ENCODE data around the gene KIF20B. TPM values are rescaled to one million over a fixed set of nuclear protein-coding genes. Genes with fewer than 3 reads are reported as not detected.

Gene KIF20B
- total and polyA plus RNA-seq, 2 of the 8 experiments (the other 6 are each of a cell fraction or from before 2014, with no cell fraction given): 4.5 to 72.0 TPM

- Histone ChIP-seq H3K9ac (replicated peaks in 1 of 4; ENCODE audit: extremely low read depth in 1 of 4, low read depth in 3 of 4, low read length in 3 of 4) (no peak overlapping the region), H4K5ac (ENCODE audit: insufficient read length, low read depth, low read length) (no peak overlapping the region), H3K4me3 (ENCODE audit: extremely low read depth in 1 of 4, insufficient read depth in 2 of 4, low read depth in 3 of 4, low read length in 4 of 4) (no peak overlapping the region), H2AK5ac (ENCODE audit: low read depth, low read length) (no peak overlapping the region), H3K4me2 (ENCODE audit: insufficient read depth in 1 of 2, low read depth in 2 of 2, low read length in 2 of 2) (no peak overlapping the region), H3K14ac (ENCODE audit: insufficient read length) (no peak overlapping the region), H2BK120ac (replicated peaks; ENCODE audit: low read depth, low read length) (no peak overlapping the region), H4K91ac (replicated peaks; ENCODE audit: insufficient read length, low read length) (no peak overlapping the region), H2BK12ac (ENCODE audit: low read depth, low read length) (no peak overlapping the region), H3K4me1 (replicated peaks in 1 of 4; ENCODE audit: control insufficient read depth in 3 of 4, insufficient read depth in 4 of 4, low read length in 3 of 4) (peaks cover 0 to 4% (median under 1%) of the 10 kb centered on the region in 4 experiments; a peak in 1 of 7 replicates), H2BK15ac (ENCODE audit: low read length) (no peak overlapping the region), H3K18ac (ENCODE audit: extremely low read depth, low read length) (no peak overlapping the region), H3K27me3 (replicated peaks in 1 of 4; ENCODE audit: control insufficient read depth in 3 of 4, extremely low read depth in 1 of 4, insufficient read depth in 3 of 4, low read length in 3 of 4) (no peaks in the 10 kb centered on the region), H3K56ac (replicated peaks; ENCODE audit: insufficient read length, low read depth, low read length) (no peak overlapping the region), H3K9me3 (ENCODE audit: insufficient read depth in 2 of 2, low read depth in 1 of 2, low read length in 1 of 2) (no peaks in the 10 kb centered on the region), H3K36me3 (ENCODE audit: control insufficient read depth in 2 of 4, insufficient read depth in 4 of 4, low read length in 3 of 4) (peaks cover 0 to 26% (median 2%) of the 10 kb centered on the region in 4 experiments; a peak in 2 of 8 replicates), H3K4ac (replicated peaks; ENCODE audit: insufficient read length, low read depth, low read length) (no peak overlapping the region), H3K23me2 (ENCODE audit: low read depth, low read length) (no peaks in the 10 kb centered on the region; the same call in 1 of the 2 replicates), H3K79me1 (ENCODE audit: low read depth, low read length) (no peaks in the 10 kb centered on the region; the same call in 1 of the 2 replicates), H2BK5ac (ENCODE audit: low read depth, low read length) (no peak overlapping the region), H3K79me2 (ENCODE audit: control insufficient read depth in 1 of 2, insufficient read depth in 2 of 2, low read length in 2 of 2) (peaks cover 9 to 86% of the 10 kb centered on the region in 2 experiments; a peak in 3 of 4 replicates), H2AFZ (ENCODE audit: low read length) (no peak overlapping the region), H3K23ac (ENCODE audit: insufficient read length) (no peak overlapping the region), H2BK20ac (ENCODE audit: low read length) (no peak overlapping the region), H4K20me1 (replicated peaks in 1 of 2; ENCODE audit: control insufficient read depth in 1 of 2, insufficient read depth in 2 of 2, low read length in 2 of 2) (peaks cover 1% of the 10 kb centered on the region in 2 experiments), H3K27ac (ENCODE audit: low read depth, low read length) (no peak overlapping the region), H4K8ac (ENCODE audit: extremely low read depth, insufficient read depth, low read length) (no peak overlapping the region)
- ChIA-PET CTCF (ENCODE audit: partially characterized antibody) (interaction anchor here (0.6 kb wide), 1 partner anchor 166 kb away, joined by 5 read pairs; no protein-coding TSS in a partner anchor), POLR2A (ENCODE audit: partially characterized antibody) (interaction anchor here (1.6 kb wide), 1 partner anchor 64 kb away, joined by 4 read pairs; no protein-coding TSS in a partner anchor)
- FAIRE-seq (no peak), DNase-seq (ENCODE audit: low read depth in 1 of 2, low spot score in 2 of 2) (no peak)
- 95% methylated on average over 1 of the region's 1 CpG; no CpG with 5 or more reads in 1 of the 2 experiments for WGBS, 2 experiments (ENCODE audit: extremely low coverage in 1 of 2, insufficient coverage in 1 of 2, insufficient read length in 1 of 2, insufficient replicate concordance in 2 of 2, low coverage in 1 of 2, low lambda C conversion rate in 2 of 2, missing lambda C conversion rate in 1 of 2)
- TF ChIP-seq TBP (IDR thresholded peaks at IDR 0.05; ENCODE audit: low read depth, low read length): no peak
- TF ChIP-seq, protein P1, sequence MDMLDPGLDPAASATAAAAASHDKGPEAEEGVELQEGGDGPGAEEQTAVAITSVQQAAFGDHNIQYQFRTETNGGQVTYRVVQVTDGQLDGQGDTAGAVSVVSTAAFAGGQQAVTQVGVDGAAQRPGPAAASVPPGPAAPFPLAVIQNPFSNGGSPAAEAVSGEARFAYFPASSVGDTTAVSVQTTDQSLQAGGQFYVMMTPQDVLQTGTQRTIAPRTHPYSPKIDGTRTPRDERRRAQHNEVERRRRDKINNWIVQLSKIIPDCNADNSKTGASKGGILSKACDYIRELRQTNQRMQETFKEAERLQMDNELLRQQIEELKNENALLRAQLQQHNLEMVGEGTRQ (IDR thresholded peaks at IDR 0.05; ENCODE audit: low read length): no peak
- TF ChIP-seq RAD21 (IDR thresholded peaks at IDR 0.05 in 1 of 2, conservative IDR thresholded peaks at IDR 0.05 in 1 of 2; ENCODE audit: low read depth in 2 of 2, low read length in 2 of 2): no peak
- no peak for TF ChIP-seq NANOG (IDR thresholded peaks at IDR 0.05; ENCODE audit: insufficient read depth, low read depth, low read length, poor library complexity, severe bottlenecking)
- TF ChIP-seq YY1 (IDR thresholded peaks at IDR 0.05; ENCODE audit: low read depth, low read length): no peak
- no peak for TF ChIP-seq BRCA1 (IDR thresholded peaks at IDR 0.05; ENCODE audit: low read depth, low read length)
- no peak for TF ChIP-seq SP1 (IDR thresholded peaks at IDR 0.05; ENCODE audit: low read depth, low read length)
- TF ChIP-seq HDAC6 (IDR thresholded peaks at IDR 0.05; ENCODE audit: low read depth, low read length): no peak
- TF ChIP-seq POU5F1 (IDR thresholded peaks at IDR 0.05; ENCODE audit: low read depth, low read length): no peak
- no peak for TF ChIP-seq CHD1 (IDR thresholded peaks at IDR 0.05; ENCODE audit: low read depth, low read length)
- TF ChIP-seq BCL11A (IDR thresholded peaks at IDR 0.05; ENCODE audit: low read depth in 2 of 2, low read length in 2 of 2): no peak
- TF ChIP-seq, protein P2, sequence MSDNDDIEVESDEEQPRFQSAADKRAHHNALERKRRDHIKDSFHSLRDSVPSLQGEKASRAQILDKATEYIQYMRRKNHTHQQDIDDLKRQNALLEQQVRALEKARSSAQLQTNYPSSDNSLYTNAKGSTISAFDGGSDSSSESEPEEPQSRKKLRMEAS (IDR thresholded peaks at IDR 0.05): no peak
Measured at GRCh38 chr10:89707372-89707771, 6.0 kb downstream of the KIF20B start.
